HG03025 (cell line): Measurements from ENCODE around the gene HS1BP3.

Experiments
- ATAC-seq: cut with Tn5 transposase; IDR thresholded peaks from one replicate; pipeline ENCODE4 v1.9.1; 2021; ENCODE audit warnings: mild to moderate bottlenecking, moderate library complexity; ENCODE audit not compliant: unreplicated experiment, low FRiP score

The HS1BP3 gene

GRCh38 chr2:20633001-20633400, 17.9 kb downstream of the HS1BP3 start:
- no peak for ATAC-seq

- ATAC-seq, result no peak
These were observed 18.4 kb downstream of the HS1BP3 start for GRCh38 chr2:20632446-20632990.

- ATAC-seq, result no peak
These were observed 19.1 kb downstream of the HS1BP3 start for GRCh38 chr2:20631617-20632307.

GRCh38 chr2:20630967-20631366, 19.9 kb downstream of the HS1BP3 start:
- ATAC-seq, result no peak

DNA sequence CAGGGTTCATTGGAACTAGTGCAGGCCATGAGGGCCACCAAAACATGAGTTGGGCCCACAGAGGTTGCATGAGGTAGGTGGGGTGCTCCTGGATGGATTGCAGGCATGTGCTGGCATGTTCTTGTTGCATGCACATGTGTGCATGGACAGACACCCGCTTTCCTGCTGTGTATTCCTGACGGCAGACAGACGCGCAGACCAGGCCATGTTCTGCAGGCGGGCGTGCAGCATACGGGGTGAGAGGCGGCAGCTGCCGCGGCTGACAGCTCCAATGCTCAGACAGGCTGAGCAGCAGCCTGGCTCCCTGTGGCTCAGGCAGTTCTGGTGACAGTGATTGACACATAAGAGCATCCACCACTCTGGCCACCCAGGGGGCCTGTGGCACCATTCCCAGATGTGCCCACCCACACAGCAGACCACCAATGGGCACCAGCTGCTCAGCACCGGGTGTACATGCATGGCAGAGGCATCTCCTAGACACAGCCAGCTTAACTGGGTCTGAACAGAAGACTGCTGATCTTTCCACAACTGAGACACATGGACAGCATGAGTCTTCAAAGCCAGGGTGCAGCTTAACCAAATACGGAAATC, 21.2 kb downstream of the HS1BP3 start:
- ATAC-seq, result no peak

DNA sequence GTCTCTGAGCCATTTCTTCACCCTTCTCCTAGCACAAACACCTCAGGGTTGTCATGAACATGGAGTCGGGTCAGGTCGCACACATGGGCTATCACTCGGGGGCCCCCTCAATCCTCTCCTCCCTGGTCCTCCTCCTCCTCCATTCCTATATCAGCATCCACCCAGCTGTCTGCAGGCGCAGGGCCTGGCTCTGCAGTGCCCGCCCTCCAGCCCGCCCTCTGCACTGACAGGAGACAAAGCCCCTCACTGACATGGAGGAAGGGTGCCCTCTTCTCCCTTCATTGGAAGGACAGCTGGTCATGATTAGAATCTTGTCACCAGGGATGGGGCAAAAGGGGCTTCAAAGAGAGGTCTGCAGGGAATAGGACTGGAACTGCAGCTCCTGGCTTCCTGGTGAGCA, 21.7 kb downstream of the HS1BP3 start:
- no peak for ATAC-seq

DNA sequence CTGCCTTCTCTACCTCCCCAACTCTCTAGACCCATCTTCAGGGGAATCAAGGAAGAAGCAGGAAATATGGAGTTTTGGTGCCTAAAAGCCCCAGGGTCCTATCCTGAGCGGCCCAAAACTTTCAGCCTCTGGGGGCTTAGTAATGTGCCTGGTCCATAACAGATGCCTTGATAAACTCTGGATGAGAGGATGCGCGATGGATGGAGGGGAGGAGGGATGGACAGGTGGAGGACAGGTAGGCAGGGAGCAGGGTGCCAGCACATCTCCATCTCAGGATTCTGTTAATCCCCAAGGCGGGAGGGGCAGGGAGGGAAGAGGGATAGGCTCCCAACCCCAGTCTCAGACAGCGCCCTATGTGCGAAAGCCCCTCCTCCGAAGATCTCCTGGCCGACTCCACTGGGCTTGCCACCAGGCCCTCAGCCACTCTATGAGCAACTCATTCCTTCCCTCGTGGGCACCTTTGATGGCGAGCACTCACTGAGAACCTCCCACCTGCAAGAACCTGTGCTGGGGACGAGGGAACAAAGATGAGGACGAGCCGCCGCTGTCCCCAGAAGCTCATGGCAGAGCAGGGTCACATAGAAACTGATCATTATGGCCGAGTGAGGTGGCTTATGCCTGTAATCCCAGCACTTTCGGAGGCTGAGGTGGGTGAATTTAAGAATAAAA, 23.1 kb downstream of the HS1BP3 start:
- ATAC-seq, result no peak

DNA sequence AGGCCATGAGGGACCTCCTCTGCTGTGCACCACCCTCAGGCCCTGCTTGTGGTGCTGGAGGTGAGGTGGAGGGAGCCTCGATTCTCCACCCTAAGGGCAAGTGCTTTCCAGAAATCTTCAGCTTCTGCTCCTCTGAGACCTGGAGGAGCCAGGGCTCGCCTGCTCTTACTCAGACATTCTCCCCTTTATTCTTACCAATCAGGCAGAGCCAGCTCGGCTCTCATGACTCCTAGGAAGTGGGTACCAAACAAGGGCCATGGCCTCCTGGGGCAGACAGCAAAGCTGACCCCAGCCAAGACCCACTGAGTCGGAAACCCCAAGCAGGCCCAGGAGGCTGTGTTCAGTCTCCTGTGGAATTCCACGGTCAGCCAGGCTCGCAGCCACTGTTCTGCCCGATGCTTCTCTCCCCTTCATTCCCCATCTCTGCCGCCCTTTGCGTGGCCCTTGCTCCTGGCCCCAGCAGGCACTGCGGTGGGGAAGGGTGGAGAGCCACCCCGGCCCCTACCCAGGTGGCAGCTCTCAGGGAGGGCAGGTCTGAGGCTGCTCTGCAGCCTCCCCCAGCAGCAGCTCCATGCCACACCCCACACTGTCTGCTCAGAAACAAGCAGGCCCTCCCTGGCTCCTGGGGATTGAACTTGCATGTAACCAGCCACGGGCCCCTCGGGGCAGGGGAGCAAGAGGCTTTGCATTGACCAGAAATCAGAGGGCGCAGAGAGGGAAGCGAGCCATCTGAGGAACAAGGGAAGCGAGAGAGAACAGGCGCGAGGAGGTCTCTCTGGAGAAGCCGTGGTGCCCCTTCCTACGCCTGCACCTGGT, 24.0 kb downstream of the HS1BP3 start:
- ATAC-seq, result no peak

DNA sequence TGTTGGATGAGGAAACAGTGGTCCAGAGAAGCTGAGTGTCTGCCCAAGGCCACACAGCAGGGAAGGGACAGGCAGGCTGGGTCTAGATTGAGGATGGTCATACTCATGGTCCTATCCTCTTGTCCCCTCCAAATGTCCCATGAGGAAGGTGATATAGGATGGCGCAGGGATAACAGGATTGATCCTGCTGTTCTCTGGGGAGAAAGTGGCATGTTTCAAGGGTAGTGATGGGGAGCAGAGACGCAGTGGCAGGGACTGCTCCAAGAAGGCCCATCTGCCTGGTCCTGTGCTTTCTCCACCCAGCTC, 24.6 kb downstream of the HS1BP3 start:
- ATAC-seq, result no peak

DNA sequence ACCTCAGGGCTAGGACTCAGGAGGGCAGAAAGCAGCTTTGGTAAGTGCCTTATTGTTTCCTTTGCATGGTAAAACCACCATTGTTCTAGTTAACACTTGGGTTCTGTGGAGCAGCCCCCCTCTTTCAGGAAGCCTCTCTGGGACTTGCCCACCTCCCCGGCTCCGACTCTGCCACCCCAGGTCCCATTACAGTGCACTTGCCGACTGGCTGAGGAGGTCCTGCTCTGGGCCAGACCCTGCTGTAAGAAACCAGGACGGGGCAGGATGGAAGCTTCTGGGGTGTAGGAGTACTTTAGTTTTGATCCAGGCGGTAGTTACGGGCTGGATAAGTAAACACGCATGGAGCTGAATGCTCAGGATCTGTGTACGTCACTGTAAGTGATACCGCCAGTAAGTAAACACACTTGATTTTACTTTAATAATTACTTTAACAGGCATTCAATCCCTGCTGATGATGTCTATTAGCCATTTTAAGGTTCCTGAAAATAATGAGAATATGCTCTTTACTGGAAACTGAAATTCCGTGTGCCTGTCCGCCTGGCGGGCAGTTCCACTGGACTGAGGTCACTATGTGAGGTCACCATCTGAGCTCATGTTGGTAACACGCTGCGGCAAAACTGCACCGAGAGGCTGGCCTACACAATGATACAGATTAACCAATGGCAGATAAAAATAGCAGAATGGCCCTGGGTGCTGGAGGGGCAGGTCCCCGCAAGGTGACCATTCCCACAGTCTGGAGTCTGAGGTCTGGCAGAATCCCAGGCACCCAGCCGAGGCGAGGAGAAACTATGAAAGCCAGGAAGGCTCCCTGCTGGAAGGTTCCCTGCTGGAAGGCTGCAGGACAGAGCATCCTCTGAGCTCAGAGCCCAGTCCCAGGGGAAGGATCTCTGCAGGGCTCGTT, 25.2 kb downstream of the HS1BP3 start:
- ATAC-seq, result no peak

GRCh38 chr2:20624884-20625485, 25.9 kb downstream of the HS1BP3 start:
- ATAC-seq, result no peak

DNA sequence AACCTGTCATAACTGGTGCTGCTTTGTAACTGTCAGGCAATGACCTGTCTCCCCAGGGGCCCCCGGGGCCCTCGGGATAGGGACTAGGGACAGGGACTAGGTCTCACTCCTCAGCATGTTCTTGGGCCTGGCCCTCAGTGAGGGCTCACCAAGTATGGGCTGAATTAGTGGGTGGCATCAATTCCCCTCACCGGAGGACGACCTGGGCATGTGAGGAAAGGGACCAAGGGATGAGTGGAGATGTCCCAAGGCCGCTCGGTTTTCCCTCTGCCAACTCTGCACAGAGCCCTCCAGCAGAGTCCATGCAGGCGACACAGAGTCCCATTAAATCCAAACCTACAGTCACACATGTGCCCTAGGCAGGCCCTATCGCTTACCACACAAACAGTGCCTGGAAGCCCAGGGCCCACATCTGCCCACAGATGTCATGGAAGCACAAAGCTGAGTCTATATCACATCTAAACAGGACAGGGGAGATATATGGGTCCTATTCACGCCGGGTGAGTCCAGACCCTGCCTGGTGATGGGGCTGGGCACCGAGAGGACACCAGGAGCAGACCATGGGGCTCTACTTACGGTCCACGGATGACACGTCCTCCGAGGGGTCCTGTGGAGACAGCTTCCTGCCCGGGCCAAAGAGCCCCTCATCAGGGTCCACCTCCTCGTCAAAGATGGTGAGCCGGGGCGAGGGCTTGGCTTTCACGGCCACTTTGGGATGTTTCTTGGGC, 26.6 kb downstream of the HS1BP3 start:
- no peak for ATAC-seq

DNA sequence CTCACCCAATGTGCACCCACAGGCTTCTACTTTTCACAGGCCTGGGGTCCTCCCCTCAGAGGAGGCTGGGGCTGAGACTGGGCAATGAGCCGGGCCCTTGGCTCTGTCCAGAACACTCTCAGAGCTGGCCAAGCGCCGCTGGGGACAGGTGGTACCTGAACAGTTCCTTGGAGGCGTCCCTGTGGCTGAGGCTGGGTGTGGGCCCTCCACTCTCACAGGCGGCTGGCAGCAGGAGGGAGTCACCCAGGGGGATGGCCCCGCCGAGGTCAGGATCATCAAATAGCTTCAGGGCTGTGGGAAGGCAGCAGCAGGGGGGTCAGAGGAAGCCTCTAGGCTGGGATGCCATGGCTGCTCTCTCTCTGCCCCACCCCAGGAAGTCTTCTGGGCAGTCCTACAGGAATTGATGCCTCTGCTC, 27.1 kb downstream of the HS1BP3 start:
- no peak for ATAC-seq

DNA sequence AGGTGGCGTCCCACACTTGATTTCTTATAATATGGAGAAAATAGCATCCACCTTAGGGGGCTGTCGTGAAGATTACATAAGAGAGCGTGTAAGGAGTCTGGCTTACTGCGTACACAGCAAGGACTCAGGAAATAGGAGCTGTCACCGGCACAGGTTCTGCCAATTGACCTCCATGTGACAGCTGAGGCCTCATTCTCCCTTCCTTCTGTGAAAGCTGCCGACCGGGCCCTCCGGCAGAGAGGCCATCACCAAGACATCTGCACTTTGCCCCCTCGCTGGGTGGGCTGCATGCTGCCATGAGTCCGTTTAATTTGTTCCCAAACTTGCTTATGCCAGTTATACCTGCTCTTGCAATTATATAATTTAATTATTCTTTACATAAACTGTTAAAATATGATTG, 27.7 kb downstream of the HS1BP3 start:
- ATAC-seq, result no peak

DNA sequence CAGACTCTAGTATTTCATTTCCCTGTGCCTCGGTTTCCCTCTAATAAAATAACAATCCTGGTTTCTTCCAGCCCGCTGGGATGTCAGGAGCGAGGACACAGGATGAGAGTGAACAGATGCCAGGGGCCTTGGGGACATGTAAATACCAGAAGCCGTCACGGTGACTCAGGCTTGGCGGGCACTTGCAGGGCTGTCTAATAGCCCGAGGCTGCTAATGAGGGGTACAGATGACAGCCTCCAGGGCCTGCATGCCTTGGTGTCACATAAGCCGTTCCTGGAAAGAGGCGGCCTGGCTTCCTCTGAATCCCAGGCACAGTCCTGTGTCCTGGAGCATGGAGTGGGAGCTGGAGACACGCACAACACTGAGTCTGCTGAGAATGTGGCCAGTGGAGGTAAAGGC, 28.2 kb downstream of the HS1BP3 start:
- ATAC-seq, result no peak

DNA sequence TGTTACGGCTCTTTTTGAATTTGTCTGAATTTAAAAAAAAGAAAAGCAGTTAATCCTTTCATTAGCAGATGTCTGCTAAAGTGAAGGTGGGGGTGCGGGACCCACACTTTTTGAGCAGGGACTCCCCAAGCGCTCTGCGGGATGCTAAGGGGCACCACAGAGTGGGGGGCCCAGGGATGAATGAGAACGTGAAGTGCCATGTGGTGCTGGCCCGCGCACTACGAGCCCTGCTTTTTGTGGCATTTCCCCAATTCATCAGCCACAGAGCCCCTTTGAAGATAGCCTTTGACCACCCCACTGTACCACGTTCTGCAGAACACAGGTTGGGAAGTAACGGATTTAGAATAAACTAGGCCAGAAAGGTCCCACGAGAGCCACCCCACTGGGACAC, 28.6 kb downstream of the HS1BP3 start:
- ATAC-seq, result no peak

GRCh38 chr2:20621366-20622295, 29.3 kb downstream of the HS1BP3 start:
- no peak for ATAC-seq
